ENCODE results near the gene CMIP. TPM values are rescaled to one million over a fixed set of nuclear protein-coding genes. Genes with fewer than 3 reads are reported as not detected.

Gene CMIP
- polyA plus RNA-seq, 1 experiment, result 4.9 TPM

GRCh38 chr16:81696961-81697615 is 252.5 kb downstream of the CMIP start:
- POLR2A ChIA-PET, result no interaction called here

GRCh38 chr16:81697616-81698309 is 253.2 kb downstream of the CMIP start:
- ChIA-PET CTCF (interaction anchor here (0.5 to 3.9 kb wide), 26 partner anchors 7 to 499 kb away, joined by 3 to 13 read pairs (median 4); no protein-coding TSS in a partner anchor), POLR2A (no interaction called here)
- H3K27me3 ChIP-seq (ENCODE audit: control insufficient read depth, insufficient read depth, low read length), result no peaks in the 10 kb centered on the region
- DNase-seq (ENCODE audit: low read depth), result no peak
- TF ChIP-seq CTCF (IDR thresholded peaks at IDR 0.05; ENCODE audit: insufficient read depth, low read depth, low read length), result no peak
- no peak overlapping the region for H3K4me3 ChIP-seq (ENCODE audit: low read depth, low read length)
- H3K36me3 ChIP-seq (ENCODE audit: control insufficient read depth, insufficient read depth, low read length), result peaks cover 9% of the 10 kb centered on the region

More at GRCh38 chr16:81696961-81697615, 252.5 kb downstream of the CMIP start:
- Histone ChIP-seq H3K4me3 (ENCODE audit: low read depth, low read length) (no peak overlapping the region), H3K36me3 (ENCODE audit: control insufficient read depth, insufficient read depth, low read length) (peaks cover 9% of the 10 kb centered on the region), H3K27me3 (ENCODE audit: control insufficient read depth, insufficient read depth, low read length) (no peaks in the 10 kb centered on the region)
- no peak for DNase-seq (ENCODE audit: low read depth)
- TF ChIP-seq CTCF (IDR thresholded peaks at IDR 0.05; ENCODE audit: insufficient read depth, low read depth, low read length), result peak; percentile 79
- CTCF ChIA-PET, result interaction anchor here (0.5 to 3.9 kb wide), 28 partner anchors 8 to 498 kb away, joined by 3 to 13 read pairs (median 4); no protein-coding TSS in a partner anchor

- POLR2A ChIA-PET, result no interaction called here
- H3K36me3 ChIP-seq (ENCODE audit: control insufficient read depth, insufficient read depth, low read length), result peaks cover 9% of the 10 kb centered on the region
- CTCF ChIA-PET, result interaction anchor here (1.1 to 2.2 kb wide), 5 partner anchors 33 to 333 kb away, joined by 3 to 9 read pairs (median 7); no protein-coding TSS in a partner anchor
These were observed 253.7 kb downstream of the CMIP start for GRCh38 chr16:81698310-81698641.

GRCh38 chr16:81699596-81699995 is 255.0 kb downstream of the CMIP start:
- Histone ChIP-seq H3K27me3 (ENCODE audit: control insufficient read depth, insufficient read depth, low read length) (no peaks in the 10 kb centered on the region), H3K36me3 (ENCODE audit: control insufficient read depth, insufficient read depth, low read length) (peaks cover 9% of the 10 kb centered on the region), H3K4me3 (ENCODE audit: low read depth, low read length) (no peak overlapping the region)
- ChIA-PET POLR2A (no interaction called here), CTCF (interaction anchor here (0.8 kb wide), 1 partner anchor 77 kb away, joined by 3 read pairs; no protein-coding TSS in a partner anchor)
- TF ChIP-seq CTCF (IDR thresholded peaks at IDR 0.05; ENCODE audit: insufficient read depth, low read depth, low read length), result no peak
- DNase-seq (ENCODE audit: low read depth), result no peak

More at GRCh38 chr16:81698310-81698641, 253.7 kb downstream of the CMIP start:
- no peak for TF ChIP-seq CTCF (IDR thresholded peaks at IDR 0.05; ENCODE audit: insufficient read depth, low read depth, low read length)
- no peaks in the 10 kb centered on the region for H3K27me3 ChIP-seq (ENCODE audit: control insufficient read depth, insufficient read depth, low read length)
- no peak for DNase-seq (ENCODE audit: low read depth)
- H3K4me3 ChIP-seq (ENCODE audit: low read depth, low read length), result no peak overlapping the region

- Histone ChIP-seq H3K27me3 (ENCODE audit: control insufficient read depth, insufficient read depth, low read length) (no peaks in the 10 kb centered on the region), H3K36me3 (ENCODE audit: control insufficient read depth, insufficient read depth, low read length) (peaks cover 9% of the 10 kb centered on the region), H3K4me3 (ENCODE audit: low read depth, low read length) (no peak overlapping the region)
- no peak for TF ChIP-seq CTCF (IDR thresholded peaks at IDR 0.05; ENCODE audit: insufficient read depth, low read depth, low read length)
- CTCF ChIA-PET, result no interaction called here
- no peak for DNase-seq (ENCODE audit: low read depth)
- POLR2A ChIA-PET, result no interaction called here
These were observed 255.6 kb downstream of the CMIP start for GRCh38 chr16:81700071-81700779.
